Hematopoietic multipotent progenitor cell (in vitro differentiated cells): ENCODE data around the gene ARID5B. TPM values are rescaled to one million over a fixed set of nuclear protein-coding genes. Genes with fewer than 3 reads are reported as not detected.

Experiments used
- DNase-seq, 3 donors: peaks; one replicate each; pipeline ENCODE4 v3.0.0-alpha.2; 2011 to 2015; ENCODE audit warnings: low read depth in 2 of 3, low spot score in 2 of 3
- total RNA-seq: library from RNA; depleted of rRNA; stranded (reverse); fragments of >200 nt; gene quantifications from one replicate; pipeline ENCODE4 v1.2.3, GENCODE V29; 2012

ARID5B gene
- total RNA-seq, 1 donor, result 11.3 TPM

DNA sequence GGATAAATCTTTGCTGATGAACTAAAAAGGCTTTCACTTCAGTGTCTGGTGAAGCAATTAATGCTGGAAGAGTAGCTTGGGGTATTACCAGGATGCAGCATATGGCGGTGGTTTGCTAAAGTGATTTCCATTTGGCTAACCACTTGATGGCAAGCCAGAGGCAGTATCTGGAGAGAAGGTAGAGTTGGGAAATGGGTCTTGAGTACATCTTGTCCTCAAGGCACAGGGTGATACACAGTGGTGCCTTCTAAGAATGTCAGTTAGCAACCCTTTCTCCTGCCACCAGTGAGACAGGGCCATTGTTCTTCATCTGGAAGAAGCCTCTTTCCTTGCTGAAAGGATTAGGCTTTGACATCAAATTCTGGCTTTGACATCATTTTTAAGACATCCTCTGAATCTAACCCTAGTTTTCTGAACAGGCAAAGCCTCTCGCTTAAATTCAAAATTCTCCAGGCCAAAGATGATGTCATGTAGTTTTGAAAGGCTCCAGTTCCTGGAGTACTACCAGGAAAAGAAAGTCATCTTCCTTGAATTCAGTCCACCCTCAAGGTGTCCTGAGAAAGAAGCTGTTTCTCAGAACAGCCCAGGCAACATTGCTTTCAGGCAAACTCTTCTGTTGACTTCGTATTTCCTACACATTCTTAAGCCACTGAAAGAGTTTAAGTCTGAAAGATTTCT, 162.4 kb downstream of the ARID5B start:
- no peak for DNase-seq

DNA sequence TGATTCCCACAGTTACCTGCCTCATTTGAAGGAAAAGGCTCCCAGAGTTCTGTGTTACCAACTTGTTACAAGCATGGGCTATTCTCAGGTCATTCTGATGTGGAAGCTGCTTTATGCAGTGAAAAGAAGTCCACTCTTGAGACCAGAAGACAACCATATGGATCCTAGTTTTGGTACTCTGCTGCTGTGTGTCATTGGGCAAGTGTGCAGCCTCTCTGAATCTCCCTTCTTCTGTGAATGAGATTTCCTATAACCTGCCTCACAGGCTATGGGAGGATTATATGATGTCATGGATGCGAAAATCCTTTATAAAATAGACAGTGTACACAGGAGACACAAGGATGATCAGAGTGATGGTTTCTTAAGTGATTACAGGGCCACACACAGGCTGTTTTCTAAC, 166.1 kb downstream of the ARID5B start:
- DNase-seq, result no peak

DNA sequence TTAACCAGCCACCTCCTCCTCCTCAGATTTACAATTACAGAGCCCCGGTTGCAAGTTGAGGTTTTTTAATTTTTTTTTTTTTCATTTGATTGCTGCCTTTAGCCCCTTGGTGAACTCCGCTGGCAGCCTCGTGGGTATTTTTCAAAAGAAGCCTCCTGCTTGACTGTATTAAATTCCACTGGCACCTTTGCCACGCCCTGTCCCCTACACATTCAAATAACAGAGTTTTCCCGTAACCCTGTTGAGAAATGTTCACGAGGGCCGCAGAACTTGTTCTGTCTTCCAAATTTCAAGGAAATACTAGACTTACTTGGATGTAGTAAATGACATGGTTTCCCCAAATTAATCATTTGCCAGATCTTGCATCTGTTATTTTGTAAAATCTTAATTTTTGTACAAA, 167.0 kb downstream of the ARID5B start:
- no peak for DNase-seq

DNA sequence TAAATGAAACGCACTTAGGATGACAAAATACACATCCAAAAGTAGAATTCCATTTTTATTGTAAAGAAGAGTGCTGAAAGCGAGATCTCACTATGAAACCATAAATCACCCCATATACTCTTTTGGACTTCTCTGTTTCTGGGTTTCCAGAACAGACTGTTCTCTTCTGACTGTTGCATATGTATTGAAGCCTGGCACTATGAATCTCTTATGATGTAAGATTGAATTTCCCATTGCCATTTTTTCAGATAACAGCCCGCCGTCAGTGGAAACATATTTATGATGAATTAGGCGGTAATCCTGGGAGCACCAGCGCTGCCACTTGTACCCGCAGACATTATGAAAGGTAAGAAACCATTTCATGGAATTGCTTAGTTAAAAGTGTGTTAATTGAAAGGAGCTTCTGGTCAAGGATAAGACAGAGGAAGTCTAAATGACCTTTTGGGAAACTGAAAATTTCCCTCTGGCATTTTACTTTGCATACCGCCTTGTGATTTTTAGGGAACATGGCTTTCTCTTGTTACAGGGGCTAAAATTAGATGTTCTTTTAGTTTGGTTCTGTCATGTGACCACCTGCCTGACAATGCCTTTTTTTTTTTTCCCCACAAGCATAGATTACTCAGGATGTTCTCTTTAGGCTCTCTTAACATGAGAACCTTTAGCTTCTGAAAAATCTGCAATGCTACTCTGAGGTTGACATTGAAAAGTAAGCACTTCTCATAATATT, 168.1 kb downstream of the ARID5B start:
- no peak for DNase-seq

DNA sequence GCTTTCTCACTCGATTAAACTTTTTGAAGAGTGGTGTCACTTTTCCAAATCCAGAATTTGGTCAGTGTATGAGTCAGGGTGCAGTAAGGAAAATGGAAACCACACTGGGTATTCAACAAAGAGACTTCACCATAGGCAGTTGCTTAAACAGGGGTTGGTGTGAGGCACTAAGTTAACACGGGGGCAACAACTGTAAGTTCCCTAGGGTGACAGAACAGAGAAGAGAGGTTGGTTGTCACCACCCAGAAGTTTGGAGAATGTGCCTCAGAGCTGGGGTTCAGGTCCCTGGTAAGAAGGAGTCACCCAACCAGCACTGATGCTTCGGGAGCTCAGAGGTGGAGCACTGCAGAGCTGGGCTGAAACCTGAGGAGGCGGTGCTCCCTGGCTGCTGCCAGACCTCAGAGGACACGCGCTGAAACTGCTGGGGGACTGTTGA, 170.4 kb downstream of the ARID5B start:
- no peak for DNase-seq

DNA sequence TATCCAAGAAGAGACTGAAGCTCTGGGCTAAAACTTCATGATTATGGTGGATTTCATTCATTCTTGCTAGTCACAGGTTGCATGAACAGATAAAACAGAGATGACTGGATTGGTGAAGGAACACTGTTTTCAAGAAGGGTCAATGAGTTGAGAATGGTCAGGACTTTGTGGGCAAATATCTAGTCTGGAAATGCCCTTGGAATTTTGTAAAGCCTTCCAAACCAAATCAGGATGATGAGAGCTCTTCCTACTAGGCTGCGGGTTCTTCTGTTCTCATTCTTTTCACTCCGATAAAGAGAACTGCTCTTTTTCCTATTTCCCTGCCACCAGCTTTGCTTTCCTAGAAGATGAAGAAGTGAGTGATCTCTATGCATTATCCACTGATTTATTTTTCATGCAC, 171.4 kb downstream of the ARID5B start:
- no peak for DNase-seq

DNA sequence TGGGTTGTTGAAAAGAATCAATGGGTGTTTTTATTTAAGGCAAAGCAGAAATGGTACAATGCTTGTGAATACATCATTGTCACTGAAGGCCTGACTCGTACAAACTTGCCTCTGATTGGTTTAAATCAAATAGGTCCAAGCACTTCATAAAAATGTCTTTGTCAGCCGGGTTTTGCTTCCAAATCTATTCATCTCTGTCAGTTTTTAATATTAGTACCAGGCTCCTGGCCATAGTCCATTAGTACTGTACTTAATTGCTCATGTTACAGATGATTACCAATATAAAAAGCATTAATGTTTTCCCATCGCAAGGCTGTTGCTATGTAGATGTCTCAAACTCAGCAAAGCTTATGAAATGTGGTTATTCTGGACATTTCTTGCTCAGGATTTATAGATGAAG, 171.9 kb downstream of the ARID5B start:
- no peak for DNase-seq

DNA sequence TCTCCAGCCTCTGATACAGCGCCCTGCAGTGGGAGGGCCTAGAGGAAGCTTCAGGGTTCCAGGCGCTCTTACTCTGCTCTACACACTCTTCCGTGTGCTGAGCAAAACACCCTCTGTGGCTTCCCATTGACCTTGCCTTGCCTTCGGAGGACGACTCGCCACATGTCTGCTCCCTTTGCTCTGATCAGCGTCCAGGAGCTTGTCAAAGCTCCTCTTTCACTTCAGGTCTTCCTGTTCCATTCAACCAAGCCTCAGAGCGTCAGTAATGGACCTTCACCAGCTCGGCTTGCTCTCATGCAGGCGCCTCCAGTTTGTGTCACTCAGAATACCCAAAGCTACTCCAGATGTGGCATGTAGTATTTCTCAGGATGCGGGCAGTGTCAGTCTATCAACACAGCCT, 173.9 kb downstream of the ARID5B start:
- DNase-seq, result no peak

DNA sequence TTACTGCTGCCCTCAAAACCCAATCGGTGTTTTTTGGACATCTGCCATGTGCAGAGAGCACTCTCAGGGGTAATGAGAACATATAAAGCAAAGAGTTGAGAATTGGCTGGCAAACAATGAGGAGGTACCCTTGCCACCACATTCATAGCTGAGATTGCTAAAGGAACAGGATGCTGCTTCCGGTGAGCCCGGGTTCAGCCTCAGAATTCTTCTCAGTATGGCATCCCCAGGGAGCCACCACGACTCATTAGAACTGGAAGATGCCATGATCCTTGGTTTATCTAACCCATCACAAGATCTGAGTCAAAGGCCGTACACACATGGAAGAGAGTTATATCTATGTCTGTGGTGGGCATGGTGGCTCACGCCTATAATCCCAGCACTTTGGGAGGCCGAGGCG, 174.4 kb downstream of the ARID5B start:
- no peak for DNase-seq

DNA sequence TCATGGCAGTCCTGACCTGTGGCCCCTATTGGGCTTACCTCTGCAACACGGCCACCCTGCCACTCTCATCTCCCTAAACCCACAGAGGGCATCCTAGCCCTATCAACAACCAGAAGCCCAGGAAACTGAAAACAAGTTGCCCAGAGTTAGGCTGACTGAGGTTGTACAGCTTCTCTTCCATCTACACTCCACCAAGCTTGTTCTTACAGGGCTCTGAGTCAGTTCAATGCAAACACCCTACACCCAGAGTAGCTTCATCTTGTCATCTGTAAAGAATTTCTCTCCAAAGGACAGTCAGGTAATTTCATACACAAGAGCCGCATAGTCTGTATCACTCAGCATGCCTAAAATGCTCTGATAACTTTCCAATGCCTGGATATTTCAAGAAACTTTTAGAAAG, 175.4 kb downstream of the ARID5B start:
- DNase-seq, result no peak

DNA sequence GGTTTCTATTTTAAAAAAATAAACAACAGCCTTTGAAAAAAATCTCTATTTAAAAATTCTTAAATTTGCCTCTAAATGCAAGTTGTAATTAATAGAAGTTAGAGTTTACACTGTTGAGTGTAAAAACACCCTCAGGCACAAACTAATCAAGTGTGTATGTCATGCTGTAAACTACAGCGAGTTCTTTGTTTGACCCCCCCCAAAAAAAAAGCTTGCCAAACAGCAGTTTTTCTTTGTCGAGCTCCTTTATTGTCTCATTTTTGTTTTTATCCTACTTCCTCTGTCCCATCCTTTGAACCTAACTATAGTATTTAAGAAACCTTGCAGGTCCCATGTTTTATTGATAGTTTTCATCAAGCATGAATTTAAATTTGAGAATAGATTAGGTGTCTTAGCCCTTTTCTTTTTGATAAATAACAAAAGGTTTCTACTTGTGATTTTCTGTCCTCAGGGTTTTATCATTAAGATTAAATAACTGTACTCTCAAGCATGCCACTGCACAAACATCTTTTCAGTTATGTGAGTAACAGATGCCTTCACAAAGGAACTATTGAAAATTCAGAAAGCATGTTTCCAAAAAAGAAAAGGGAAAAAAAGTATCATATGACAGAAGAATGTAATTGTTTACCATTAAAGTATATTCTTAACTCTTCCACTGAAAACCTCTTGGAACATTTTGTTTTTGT, 176.0 kb downstream of the ARID5B start:
- DNase-seq, result no peak

DNA sequence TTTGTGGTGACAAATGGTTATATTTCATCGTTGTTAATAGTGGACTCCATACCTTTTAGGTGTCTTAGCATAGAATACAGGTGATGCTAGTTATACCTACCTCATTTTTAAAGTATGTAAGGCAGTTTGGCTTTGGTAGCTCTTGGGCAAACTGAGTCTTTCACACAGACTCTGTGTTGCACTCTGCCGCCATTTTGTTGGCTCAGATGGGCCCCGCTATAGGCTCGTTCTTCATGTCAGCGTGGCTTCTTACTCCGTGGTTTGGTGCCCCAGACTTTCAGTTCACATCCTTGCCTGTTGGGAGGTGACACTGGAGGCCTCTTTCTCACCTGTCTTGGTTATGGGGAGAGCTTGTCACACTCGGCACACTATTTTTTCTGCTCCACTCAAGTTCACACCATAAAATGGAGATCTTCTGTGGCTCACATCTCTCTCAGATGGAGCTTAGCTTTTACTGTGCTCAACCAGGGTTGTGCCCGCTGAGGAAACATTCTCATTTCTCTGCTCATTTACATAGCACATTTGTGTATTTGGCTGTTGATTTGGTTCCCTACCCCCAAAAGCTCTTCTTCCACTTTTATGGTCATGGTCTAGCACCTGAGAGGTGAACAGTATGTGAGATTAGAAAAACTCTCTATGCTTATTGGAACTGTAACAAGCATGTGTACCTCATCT, 178.5 kb downstream of the ARID5B start:
- no peak for DNase-seq

DNA sequence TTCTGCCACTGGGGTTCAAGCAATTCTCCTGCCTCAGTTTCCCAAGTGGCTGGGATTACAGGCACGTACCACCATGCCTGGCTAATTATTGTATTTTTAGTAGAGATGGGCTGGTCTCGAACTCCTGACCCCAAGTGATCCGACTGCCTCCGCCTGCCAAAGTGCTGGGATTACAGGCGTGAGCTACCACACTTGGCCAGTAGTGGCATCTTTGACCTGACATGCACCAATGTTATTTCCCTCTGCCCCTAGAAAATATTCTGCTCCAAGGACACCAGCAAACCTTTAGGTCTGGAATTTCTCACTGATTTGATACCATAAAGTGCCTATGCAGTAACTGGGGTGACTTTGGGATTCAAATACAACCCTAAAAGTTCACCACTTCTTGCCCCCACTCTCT, 179.4 kb downstream of the ARID5B start:
- DNase-seq, result no peak

DNA sequence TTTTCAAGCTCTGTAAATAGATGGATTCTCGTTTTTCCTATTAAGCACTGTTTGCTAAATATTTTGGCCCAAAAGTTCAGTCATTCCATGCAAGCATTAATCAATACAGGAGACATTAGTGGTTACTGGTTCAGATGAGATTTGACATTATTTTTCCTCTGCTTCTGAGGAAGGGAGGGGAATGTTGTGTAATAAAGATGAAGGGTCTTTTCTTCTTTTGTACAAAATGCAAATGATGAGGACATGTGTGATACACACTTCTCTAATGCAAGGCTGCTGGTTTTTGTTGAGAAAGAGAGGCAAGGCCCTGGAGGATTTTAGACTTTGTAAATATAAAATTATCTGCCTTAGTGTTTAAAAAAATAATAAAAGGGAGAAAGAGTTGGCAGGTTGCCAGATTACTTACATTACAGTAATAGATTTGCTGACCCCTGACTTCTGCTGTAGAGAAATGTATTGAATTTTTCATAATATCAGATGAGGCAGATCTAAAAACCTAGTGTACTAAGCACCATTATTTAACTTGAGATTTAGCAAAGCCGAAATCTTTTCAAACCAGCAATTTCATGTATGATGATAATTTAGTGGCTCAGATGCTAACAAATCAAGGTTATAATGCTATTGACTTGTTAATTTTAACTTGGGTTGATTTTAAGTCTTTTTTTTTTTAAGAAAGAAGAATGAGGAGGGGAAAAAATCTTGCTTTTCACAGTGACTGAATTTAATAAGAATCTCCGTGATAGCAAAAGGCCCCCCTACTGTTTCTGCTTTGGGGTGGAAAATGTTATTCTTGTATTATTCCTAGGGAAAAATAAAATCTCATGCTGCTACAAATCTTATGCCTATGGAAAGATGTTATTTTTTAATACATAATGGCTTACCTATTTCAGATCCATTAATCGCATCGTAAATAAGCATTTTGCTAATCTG, 180.1 kb downstream of the ARID5B start:
- DNase-seq, result no peak

DNA sequence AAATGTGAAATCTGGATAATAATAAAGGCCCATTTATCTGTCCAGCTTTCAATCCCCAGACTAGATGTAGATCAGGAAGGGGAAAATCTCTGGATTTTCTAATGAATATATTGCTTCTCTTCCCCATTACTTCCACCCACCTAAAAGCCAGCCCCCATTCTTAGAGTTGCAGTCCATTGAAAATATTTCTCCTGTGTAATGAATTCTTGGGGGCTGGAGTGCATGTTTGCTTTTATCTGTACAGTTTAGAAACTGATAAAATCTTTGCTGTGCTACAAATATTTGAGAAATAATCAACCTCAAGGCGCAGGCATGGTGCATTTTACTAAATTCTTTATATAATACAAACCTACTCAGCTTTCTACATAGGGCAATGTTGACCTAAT, 180.8 kb downstream of the ARID5B start:
- no peak for DNase-seq

DNA sequence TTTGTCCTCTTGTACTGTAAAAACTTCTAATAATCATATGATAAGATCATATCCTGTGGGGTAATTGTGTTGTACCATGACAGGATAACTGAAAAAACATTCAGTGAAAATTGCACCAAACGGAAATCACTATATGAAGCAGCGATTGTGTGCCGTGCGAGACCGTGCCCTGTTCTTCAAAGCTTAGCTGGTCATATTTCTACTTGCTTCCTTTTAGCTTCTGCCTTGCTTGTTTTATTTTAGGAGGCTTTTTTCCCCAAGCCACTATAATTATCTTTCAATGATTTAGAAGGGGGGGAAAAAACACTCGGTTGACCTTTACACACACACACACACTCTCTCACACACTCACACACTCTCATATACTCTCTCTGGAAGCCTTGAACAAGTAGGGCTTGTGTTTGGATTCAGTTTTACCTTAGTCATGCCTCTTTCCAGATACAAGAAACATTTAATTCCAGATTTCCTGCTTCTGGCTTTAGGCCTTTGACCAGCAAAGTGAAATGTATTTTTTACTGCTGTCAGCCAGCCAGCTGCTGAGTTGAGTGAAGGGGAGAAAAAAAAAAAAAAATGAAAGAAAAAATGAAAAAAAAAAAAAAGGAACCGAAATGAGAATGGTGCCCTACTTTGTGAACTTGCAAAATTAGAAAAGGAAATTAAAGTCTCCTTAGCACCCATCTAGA, 181.4 kb downstream of the ARID5B start:
- peak; percentile 23 to 71 (median 41) for DNase-seq

DNA sequence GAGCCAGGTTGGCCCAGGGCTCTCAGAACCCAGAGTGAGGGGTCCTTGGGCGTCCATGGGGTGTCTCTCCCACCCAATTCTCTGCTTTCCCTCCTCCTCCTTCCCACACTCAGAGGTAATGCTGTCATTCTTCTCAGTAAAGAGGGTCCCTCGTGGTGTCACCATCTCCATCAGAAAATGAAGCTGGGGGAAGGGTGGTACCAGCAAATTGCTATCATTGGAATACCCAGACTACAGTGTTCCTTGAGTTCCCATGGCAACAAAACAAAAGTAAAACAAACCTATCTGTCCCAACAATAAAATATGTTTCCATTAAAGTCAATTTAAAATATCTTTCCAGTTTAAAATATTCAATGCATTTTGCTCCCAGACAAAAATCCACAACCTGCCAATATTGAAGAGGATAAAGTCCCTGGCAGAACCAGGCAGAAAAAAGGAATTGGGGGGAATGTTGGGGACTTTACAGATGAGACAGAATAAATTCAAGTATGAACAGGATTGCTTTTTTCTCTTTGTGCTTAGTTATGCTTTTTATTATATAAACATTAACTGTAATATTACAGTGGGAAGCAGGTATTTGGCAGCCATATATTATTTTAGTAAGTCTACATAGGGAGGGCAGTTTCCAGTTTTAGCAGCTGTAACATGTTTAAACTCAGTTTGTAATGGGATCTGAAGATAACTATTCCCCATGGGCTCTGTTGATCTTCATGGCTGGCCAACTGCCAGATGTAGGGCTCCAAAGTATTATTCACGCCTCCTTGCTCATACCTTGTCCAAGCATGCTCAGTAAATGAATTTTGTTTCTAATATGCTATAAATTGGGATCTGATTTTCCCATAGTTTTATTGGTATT, 182.1 kb downstream of the ARID5B start:
- DNase-seq, result peak in 2 of 3 donors; percentile 65 to 83

DNA sequence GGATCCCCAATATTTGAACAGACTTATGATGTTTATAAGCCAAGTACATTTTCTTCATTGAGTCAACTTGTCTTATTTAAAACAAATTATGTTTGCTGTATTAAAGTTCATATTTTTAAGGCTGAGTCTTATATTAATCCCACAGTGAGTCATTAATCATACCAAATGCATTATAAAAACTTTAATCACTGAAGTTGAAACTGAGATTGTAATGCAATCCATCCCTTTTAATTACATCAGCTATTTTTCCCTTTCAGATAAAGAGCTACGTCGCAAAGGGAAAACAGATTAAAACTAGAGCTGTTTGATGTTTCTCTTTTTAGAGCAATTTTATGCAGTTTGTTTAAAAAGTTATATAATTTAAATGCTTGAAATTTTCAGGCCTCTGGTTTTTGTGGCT, 183.0 kb downstream of the ARID5B start:
- no peak for DNase-seq

DNA sequence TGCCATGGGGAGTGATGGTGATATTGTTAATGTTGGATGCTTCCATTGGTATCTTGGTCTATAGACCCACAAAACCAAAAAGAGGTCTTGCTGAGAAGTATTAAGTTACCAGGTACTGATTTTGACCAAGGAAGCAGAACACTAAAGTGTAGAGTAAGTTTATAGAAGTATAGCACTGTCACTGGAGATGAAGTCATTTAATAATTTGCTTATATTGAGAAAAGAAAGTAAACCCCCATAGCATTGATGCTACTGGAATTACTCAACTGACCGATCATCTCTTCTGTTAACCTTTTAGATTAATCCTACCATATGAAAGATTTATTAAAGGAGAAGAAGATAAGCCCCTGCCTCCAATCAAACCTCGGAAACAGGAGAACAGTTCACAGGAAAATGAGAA, 183.9 kb downstream of the ARID5B start:
- DNase-seq, result no peak
